ENCODE measurements around the gene RAVER2. TPM values are rescaled to one million over a fixed set of nuclear protein-coding genes. Genes with fewer than 3 reads are reported as not detected.
"Not testable (repeated sequence)": the region's sequence is repeated elsewhere in the genome, so short reads cannot be mapped to it uniquely, and the experiment has no call there.

The RAVER2 gene
- total RNA-seq, 2 donors from 2014 or later, result 0.81 to 1.6 TPM

DNA sequence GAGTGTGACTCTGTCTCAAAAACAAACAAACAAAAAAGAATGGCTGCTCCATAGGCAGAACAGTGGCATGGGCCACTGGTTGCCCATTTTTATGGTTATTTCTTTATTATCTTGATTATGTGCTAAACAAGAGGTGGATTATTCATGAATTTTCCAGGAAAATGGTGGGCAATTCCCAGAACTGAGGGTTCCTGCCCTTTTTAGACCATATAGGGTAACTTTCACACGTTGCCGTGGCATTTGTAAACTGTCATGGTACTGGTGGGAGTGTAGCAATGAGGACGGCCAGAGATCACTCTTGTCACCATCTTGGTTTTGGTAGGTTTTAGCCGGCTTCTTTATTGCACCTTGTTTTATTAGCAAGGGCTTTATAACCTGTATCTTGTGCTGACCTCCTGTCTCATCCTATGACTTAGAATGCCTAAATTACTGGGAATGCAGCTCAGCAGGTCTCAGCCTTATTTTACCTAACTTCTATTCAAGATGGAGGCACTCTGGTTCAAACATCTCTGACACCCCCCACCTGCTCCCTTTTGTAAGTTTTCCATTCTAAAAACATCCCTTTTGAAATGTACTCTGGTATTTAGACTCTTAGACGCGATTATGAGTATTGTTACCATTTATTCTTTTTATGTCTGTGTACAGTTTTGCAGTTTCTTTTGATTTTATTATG lies 57.1 kb downstream of the RAVER2 start:
- ATAC-seq (no peak), DNase-seq (ENCODE audit: low spot score) (no peak)
- no peaks in the 10 kb centered on the region for H3K9me3 Mint-ChIP-seq
- peaks cover 10% of the 10 kb centered on the region for H3K36me3 Mint-ChIP-seq
- no peaks in the 10 kb centered on the region for H3K4me1 Mint-ChIP-seq (ENCODE audit: low read depth in 2 of 2)
- H3K27ac Mint-ChIP-seq, result no peak overlapping the region
- H3K4me3 Mint-ChIP-seq, result no peak overlapping the region
- peaks cover 0 to 10% of the 10 kb centered on the region in 2 donors for H3K27me3 Mint-ChIP-seq

DNA sequence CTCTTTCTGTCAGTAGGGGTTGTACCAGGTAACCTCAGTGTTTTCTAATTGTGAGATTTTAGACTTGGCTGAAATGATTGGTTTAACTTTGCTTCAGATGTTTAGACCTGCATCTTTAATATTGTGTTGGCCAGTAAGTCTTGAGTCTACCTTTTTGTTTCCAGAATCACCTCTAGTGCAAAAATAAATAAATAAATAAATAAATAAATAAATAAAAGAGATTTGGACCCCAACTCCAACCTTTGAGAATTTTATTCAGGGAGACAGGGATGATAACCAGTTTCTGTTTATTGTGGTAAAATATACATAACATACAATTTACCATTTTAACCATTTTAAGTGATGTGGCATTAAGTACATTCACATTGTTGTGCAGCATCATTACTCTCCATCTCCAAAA lies 64.4 kb downstream of the RAVER2 start:
- H3K27me3 Mint-ChIP-seq, result no peaks in the 10 kb centered on the region
- H3K36me3 Mint-ChIP-seq, result no peaks in the 10 kb centered on the region
- DNase-seq (ENCODE audit: low spot score), result no peak
- H3K4me3 Mint-ChIP-seq, result no peak overlapping the region
- H3K9me3 Mint-ChIP-seq, result no peaks in the 10 kb centered on the region
- no peak for ATAC-seq
- H3K4me1 Mint-ChIP-seq (ENCODE audit: low read depth in 2 of 2), result no peaks in the 10 kb centered on the region
- no peak overlapping the region for H3K27ac Mint-ChIP-seq

DNA sequence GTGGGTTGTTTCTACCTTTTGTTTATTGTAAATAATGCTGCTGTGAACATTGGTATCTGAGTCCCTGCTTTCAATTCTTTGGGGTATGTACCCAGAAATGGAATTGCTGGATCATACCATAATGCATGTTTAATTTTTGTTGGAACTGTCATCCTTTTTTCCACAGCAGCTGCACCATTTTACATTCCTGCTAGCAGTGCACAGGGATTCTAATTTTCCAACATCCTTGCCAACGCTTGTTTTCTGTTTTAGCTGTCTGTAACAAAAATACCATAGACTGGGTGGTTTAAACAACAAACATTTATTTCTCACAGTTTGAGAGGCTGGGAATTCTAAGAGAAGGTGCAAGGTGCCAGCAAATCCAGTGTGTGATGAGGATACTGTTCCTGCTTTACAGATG lies 65.1 kb downstream of the RAVER2 start:
- no peak for ATAC-seq
- no peak for DNase-seq (ENCODE audit: low spot score)
- Mint-ChIP-seq H3K27me3 (no peaks in the 10 kb centered on the region), H3K4me1 (ENCODE audit: low read depth in 2 of 2) (no peaks in the 10 kb centered on the region), H3K9me3 (no peaks in the 10 kb centered on the region), H3K27ac (no peak overlapping the region), H3K4me3 (no peak overlapping the region), H3K36me3 (no peaks in the 10 kb centered on the region)

DNA sequence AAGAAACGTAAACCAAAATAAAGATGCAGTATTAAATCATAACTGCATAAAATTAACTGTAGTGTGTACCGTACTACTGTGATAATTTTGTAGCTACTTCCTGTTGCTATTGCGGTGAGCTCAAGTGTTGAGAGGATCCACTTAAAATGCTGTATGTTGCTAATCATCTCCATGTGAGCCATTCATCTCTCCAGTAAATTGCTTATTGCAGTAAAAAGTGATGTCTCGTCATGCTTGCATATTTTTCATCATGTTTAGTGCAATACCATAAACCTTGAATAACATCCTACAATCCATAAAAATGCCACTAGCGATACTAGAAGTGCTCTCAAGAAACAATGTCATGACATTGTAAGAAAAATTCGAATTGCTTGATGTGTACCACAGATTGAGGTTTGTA lies 66.3 kb downstream of the RAVER2 start:
- no peaks in the 10 kb centered on the region for H3K4me1 Mint-ChIP-seq (ENCODE audit: low read depth in 2 of 2)
- no peak for DNase-seq (ENCODE audit: low spot score)
- no peaks in the 10 kb centered on the region for H3K36me3 Mint-ChIP-seq
- H3K4me3 Mint-ChIP-seq, result no peak overlapping the region
- H3K27ac Mint-ChIP-seq, result no peak overlapping the region
- ATAC-seq, result no peak
- no peaks in the 10 kb centered on the region for H3K9me3 Mint-ChIP-seq
- no peaks in the 10 kb centered on the region for H3K27me3 Mint-ChIP-seq

DNA sequence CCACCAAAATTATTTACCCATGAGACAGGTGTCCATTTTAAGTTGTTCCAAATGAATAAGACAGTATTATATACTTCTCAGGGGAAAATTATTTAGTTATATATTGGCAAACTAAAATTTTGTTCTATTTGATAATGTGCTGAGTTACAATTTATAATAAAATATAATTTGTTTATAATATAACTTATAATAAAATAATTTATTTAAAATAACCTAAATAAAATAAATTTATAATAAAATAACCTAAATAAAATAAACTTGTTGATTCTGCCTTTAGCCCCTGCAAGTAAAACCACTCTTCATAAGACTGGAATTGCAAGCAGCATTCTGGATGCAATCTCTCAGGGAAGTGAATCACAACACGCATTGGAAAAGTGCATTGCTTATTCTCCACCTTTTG lies 69.6 kb downstream of the RAVER2 start:
- DNase-seq (ENCODE audit: low spot score) (no peak), ATAC-seq (no peak)
- Mint-ChIP-seq H3K27me3 (no peaks in the 10 kb centered on the region), H3K27ac (no peak overlapping the region), H3K4me1 (ENCODE audit: low read depth in 2 of 2) (peaks cover 4 to 5% of the 10 kb centered on the region in 2 donors), H3K36me3 (peaks cover 4% of the 10 kb centered on the region), H3K4me3 (no peak overlapping the region), H3K9me3 (peaks cover 3% of the 10 kb centered on the region)

DNA sequence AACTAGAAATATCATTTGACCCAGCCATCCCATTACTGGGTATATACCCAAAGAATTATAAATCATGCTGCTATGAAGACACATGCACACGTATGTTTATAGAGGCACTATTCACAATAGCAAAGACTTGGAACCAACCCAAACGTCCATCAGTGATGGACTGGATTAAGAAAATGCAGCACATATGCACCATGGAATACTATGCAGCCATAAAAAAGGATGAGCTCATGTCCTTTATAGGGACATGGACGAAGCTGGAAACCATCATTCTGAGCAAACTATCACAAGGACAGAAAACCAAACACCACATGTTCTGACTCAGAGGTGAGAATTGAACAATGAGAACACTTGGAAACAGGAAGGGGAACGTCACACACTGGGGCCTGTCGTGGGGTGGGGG lies 72.5 kb downstream of the RAVER2 start:
- not testable (repeated sequence) for H3K9me3 Mint-ChIP-seq; H3K27me3 Mint-ChIP-seq; H3K36me3 Mint-ChIP-seq; H3K4me1 Mint-ChIP-seq (ENCODE audit: low read depth in 2 of 2); ATAC-seq; H3K27ac Mint-ChIP-seq; H3K4me3 Mint-ChIP-seq; DNase-seq (ENCODE audit: low spot score)

DNA sequence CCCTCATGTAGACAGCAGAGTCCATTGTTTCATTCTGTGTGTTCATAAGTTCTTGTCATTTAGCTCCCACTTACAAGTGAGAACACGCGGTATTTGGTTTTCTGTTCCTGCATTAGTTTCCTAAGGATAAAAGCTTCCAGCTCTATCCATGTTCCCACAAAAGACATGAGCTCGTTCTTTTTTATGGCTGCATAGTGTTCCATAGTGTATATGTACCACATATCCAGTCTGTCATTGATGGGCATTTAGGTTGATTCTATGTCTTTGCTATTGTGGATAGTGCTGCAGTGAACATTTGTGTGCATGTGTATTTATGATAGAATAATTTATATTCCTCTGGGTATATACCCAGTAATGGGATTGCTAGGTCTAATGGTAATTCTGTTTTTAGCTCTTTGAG lies 75.7 kb downstream of the RAVER2 start:
- not testable (repeated sequence) for H3K36me3 Mint-ChIP-seq; H3K9me3 Mint-ChIP-seq; H3K27ac Mint-ChIP-seq; DNase-seq (ENCODE audit: low spot score); ATAC-seq; H3K4me3 Mint-ChIP-seq; H3K27me3 Mint-ChIP-seq
- H3K4me1 Mint-ChIP-seq (ENCODE audit: low read depth in 2 of 2), result peaks cover 10 to 15% of the 10 kb centered on the region in 2 donors

DNA sequence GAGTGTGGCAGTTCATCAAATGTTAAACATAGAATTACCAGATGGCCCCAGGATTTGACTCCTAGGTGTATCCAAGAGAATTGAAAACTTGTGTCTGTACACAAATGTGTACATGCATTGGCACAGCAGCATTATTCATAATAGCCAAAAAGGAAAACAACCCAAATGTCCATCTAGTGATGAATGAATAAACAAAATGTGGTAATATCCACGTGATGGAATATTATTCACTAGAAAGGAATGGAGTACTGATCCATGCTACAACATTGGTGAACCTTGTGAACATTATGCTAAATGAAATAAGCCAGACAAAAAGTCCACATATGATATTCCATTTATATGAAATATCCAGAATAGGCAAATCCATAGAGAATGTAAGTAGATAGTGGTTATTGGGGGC lies 77.7 kb downstream of the RAVER2 start:
- no peaks in the 10 kb centered on the region for H3K36me3 Mint-ChIP-seq

DNA sequence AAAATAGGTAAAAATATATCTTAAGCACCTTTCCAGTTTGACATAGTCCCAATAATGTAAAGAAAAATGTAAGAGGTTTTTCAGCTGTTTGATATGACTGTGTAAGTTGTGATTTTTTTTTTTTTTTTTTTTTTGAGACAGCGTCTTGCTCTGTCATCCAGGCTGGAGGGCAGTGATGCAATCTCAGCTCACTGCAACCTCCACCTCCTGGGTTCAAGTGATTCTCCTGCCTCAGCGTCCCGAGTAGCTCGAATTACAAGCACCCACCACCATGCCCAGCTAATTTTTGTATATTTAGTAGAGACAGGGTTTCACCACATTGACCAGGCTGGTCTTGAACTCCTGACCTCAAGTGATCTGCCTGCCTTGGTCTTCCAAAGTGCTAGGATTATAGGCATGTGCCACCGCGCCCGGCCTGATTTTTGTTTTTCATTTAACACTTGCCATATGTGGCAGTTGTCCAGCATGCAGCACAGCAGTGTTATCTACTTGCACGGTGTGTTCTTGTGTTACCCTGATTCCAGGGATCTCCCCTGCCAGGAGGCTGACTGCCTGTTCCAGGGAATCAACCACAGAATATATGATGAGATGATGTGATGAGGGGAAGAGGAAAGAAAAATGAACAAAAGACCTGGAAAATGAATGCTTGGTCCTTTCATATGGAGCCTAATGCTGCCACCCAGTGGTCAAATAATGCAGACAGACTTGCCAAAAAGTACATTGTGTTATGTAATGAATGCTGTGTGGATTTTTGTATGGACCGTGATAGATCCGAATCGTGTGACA lies 79.0 kb downstream of the RAVER2 start:
- DNase-seq (ENCODE audit: low spot score) (peak; percentile 73), ATAC-seq (peak in 1 of 2 donors; percentile 52)
- peaks cover 35 to 37% of the 10 kb centered on the region in 2 donors for H3K4me1 Mint-ChIP-seq (ENCODE audit: low read depth in 2 of 2)
- H3K27ac Mint-ChIP-seq, result peak overlapping the region; percentile 23 to 70
- H3K9me3 Mint-ChIP-seq, result no peaks in the 10 kb centered on the region
- H3K4me3 Mint-ChIP-seq, result peak overlapping the region; percentile 34
- H3K36me3 Mint-ChIP-seq, result no peaks in the 10 kb centered on the region
- H3K27me3 Mint-ChIP-seq, result peaks cover 0 to 3% of the 10 kb centered on the region in 2 donors

More for the DNA sequence above, 77.7 kb downstream of the RAVER2 start:
- DNase-seq (ENCODE audit: low spot score) (no peak), ATAC-seq (no peak)
- Mint-ChIP-seq H3K27me3 (peaks cover 0 to 3% of the 10 kb centered on the region in 2 donors), H3K27ac (no peak overlapping the region), H3K4me1 (ENCODE audit: low read depth in 2 of 2) (peaks cover 25% of the 10 kb centered on the region in 2 donors), H3K9me3 (no peaks in the 10 kb centered on the region), H3K4me3 (no peak overlapping the region)

DNA sequence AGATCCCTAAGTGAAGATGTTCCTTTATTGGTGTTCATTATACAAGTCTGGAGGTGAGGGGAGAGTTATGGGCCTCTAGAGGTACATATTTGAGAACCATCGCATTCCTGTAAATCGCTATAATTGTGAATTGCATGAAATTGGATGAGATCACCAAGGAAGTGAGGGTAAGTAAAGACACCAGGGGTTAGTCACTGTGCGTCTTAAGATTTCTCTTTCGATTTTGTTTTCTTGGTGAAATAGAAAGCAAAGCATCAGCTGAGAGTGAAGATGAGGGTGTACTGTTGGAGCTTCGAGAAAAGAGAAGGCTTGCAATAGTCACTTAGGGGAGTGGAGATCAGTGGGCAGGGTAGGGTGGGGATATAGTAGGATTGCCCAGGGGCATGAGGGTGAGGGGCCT lies 82.1 kb downstream of the RAVER2 start:
- peak overlapping the region; percentile 73 for H3K4me3 Mint-ChIP-seq
- no peaks in the 10 kb centered on the region for H3K9me3 Mint-ChIP-seq
- DNase-seq (ENCODE audit: low spot score), result no peak
- H3K4me1 Mint-ChIP-seq (ENCODE audit: low read depth in 2 of 2), result peaks cover 39 to 46% of the 10 kb centered on the region in 2 donors
- no peaks in the 10 kb centered on the region for H3K36me3 Mint-ChIP-seq
- peak; percentile 93 to 95 for ATAC-seq
- H3K27me3 Mint-ChIP-seq, result no peaks in the 10 kb centered on the region
- H3K27ac Mint-ChIP-seq, result peak overlapping the region; percentile 95 to 96

DNA sequence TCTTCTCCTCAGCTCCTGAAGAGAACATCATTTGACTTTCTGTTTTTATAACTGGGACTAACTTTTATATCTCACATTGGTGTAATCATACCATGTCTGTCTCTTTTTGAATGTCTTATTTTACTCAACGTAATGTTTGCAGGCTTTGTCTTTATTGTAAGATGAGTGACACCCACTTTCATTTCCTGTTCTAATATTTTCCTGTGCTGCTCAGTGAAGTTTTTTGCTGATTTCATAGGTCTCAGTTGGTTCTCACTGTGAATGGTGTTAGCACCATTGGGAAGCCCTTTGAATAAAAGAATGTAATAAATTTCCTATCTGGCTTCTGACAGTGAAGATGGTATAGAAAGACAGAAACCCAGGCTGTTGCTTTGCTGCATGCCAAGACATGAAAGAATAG lies 84.0 kb downstream of the RAVER2 start:
- Mint-ChIP-seq H3K27ac (peak overlapping the region; percentile 95 to 96), H3K27me3 (no peaks in the 10 kb centered on the region), H3K9me3 (no peaks in the 10 kb centered on the region), H3K4me3 (peak overlapping the region; percentile 73), H3K4me1 (ENCODE audit: low read depth in 2 of 2) (peaks cover 39 to 46% of the 10 kb centered on the region in 2 donors), H3K36me3 (peaks cover 9% of the 10 kb centered on the region)
- ATAC-seq, result no peak
- DNase-seq (ENCODE audit: low spot score), result no peak

DNA sequence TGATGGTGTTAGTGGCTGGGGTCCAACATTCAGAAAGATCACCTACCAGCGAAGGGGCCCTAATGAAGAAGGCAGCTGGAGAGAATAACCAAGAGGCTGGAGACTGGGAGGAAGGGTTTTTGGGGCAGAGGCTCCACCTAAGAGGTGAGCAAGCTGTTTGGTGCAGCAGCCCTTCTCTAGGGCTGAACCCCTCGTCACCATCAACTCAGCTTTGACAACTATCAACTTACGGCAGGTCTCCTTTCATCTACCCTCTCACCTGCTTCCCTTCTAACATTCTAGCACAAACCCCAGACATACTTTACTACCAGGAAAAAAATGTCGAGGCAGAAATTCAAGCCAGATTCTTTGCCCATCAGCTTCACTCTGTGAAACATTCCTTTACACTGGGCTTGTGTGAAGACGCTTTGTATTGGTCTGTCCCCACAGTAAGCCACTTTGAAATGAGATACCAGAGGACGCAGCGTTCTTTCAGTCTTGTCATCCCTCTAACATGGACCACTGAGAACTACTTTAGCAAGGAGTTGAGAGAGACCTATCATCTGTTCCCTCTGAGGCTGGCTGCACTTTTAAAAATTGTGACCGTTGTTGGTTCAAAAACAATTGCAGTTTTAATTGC lies 84.6 kb downstream of the RAVER2 start:
- no peak for ATAC-seq
- DNase-seq (ENCODE audit: low spot score), result no peak
- Mint-ChIP-seq H3K4me3 (no peak overlapping the region), H3K4me1 (ENCODE audit: low read depth in 2 of 2) (peaks cover 33 to 40% of the 10 kb centered on the region in 2 donors), H3K9me3 (no peaks in the 10 kb centered on the region), H3K27me3 (no peaks in the 10 kb centered on the region), H3K36me3 (peaks cover 14% of the 10 kb centered on the region), H3K27ac (peak overlapping the region; percentile 95 to 96)

DNA sequence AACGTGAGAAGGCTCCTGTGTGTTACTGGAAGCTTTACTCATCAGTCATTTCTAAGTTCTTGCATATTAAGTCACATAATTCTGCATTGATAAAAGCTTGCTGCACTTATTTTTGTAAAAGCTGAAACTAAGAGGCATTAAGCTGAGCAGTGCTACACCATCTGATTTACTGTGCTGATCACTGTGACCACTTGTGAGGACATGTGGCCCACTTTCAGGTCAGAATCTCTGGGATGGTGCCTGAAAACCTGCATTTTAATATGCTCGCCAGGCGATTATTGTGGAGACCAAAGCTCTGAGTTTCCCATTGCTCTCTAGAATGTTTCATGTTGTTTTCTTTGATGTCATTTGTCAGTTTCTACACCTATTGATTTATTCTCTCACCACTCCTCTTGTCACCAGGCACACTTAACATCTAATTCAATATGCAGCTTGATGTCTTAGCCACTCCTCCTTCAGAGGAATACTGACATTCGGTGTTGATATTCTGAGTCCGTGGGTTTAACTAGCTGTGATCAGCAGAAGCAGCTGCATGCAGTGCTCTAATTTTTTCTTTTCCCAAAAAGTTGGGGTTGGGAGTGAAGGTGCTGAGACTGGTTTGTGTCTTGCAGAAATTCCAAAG lies 85.3 kb downstream of the RAVER2 start:
- peak overlapping the region; percentile 22 to 96 for H3K27ac Mint-ChIP-seq
- H3K27me3 Mint-ChIP-seq, result no peaks in the 10 kb centered on the region
- DNase-seq (ENCODE audit: low spot score) (no peak), ATAC-seq (no peak)
- peaks cover 14% of the 10 kb centered on the region for H3K36me3 Mint-ChIP-seq
- no peak overlapping the region for H3K4me3 Mint-ChIP-seq
- H3K9me3 Mint-ChIP-seq, result no peaks in the 10 kb centered on the region
- peaks cover 33 to 40% of the 10 kb centered on the region in 2 donors for H3K4me1 Mint-ChIP-seq (ENCODE audit: low read depth in 2 of 2)

DNA sequence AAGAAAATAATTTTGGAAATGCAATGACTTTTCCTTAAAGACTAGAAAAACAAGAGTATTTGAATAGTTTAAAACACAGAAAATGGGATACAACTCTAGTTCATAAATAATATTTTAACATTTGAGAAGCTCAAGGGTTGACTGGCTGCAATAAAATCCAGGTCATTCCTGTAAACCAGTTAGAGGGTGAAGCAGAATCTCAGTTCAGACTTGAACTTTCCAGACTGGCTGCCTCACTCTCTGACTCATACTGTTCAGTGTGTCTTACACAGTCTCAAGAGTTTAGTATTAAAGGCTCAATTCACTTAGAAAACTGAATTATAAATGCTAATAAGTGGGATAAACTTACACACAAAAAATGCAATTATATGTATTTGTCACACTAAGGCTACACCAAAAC lies 89.9 kb downstream of the RAVER2 start:
- Mint-ChIP-seq H3K4me1 (ENCODE audit: low read depth in 2 of 2) (peaks cover under 1 to 4% of the 10 kb centered on the region in 2 donors), H3K9me3 (no peaks in the 10 kb centered on the region), H3K27ac (peak overlapping the region; percentile 34 to 71), H3K4me3 (no peak overlapping the region), H3K36me3 (peaks cover 27% of the 10 kb centered on the region), H3K27me3 (no peaks in the 10 kb centered on the region)
- ATAC-seq (no peak), DNase-seq (ENCODE audit: low spot score) (no peak)
